Skeletal muscle tissue (tissue), 4 donors: Measurements from ENCODE around the gene CMC4. TPM values are rescaled to one million over a fixed set of nuclear protein-coding genes. Genes with fewer than 3 reads are reported as not detected.

ENCODE experiments used
- H3K27ac ChIP-seq: one replicate; pipeline ENCODE4 v1.7.0; 2013; ENCODE audit warnings: mild to moderate bottlenecking, low read depth, low read length, inconsistent platforms
- H3K27me3 ChIP-seq, 3 donors: one replicate each; pipeline ENCODE4 v1.7.0; 2013; ENCODE audit warnings: low read length in 3 of 3; ENCODE audit not compliant: control insufficient read depth in 3 of 3, insufficient read depth in 3 of 3
- H3K36me3 ChIP-seq, 3 donors: one replicate each; pipeline ENCODE4 v1.7.0; 2013; ENCODE audit warnings: low read length in 3 of 3; ENCODE audit not compliant: control insufficient read depth in 3 of 3, insufficient read depth in 3 of 3
- H3K4me1 ChIP-seq, 3 donors: one replicate each; pipeline ENCODE4 v1.7.0; 2013; ENCODE audit warnings: low read length in 3 of 3, mild to moderate bottlenecking in 3 of 3; ENCODE audit not compliant: control insufficient read depth in 3 of 3, insufficient read depth in 3 of 3
- H3K4me3 ChIP-seq, 3 donors: one replicate each; pipeline ENCODE4 v1.7.0; 2013; ENCODE audit warnings: low read length in 3 of 3
- H3K9ac ChIP-seq, 3 donors: one replicate each; pipeline ENCODE4 v1.7.0; 2013; ENCODE audit warnings: low read length in 3 of 3, mild to moderate bottlenecking in 3 of 3, moderate library complexity in 2 of 3, low read depth in 1 of 3
- H3K9me3 ChIP-seq, 3 donors: one replicate each; pipeline ENCODE4 v1.7.0; 2013; ENCODE audit warnings: low read length in 3 of 3; ENCODE audit not compliant: control insufficient read depth in 3 of 3
- total RNA-seq: library from RNA; depleted of rRNA; stranded (reverse); fragments of >200 nt; gene quantifications from one replicate; pipeline ENCODE4 v1.2.3, GENCODE V29; 2014
- donor health status: Osteomylitis.

Gene CMC4
- total RNA-seq, 1 donor from 2014 or later = 6.8 TPM

DNA sequence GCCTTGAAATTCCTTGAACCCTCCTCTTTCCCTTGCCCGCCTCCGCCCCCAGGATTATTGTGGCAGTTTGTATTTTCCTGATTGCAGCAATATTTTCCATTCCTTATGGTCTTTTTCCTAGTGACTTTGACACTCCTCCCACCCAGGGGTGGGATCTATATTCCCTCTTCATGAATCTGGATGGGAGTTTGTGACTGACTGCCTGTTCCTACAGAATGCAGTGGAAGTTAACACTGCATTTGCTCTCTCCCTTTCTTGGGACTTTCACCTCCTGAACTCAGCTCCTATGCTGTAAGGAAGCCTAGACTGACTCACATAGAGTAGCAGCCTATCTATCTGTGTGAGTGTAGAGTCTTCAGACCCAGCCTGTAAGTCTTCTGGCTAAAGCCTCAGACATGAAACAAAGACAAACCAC lies 42.1 kb downstream of the CMC4 start:
- H3K4me3 ChIP-seq = peak overlapping the region; percentile 17 to 51 (median 35)

DNA sequence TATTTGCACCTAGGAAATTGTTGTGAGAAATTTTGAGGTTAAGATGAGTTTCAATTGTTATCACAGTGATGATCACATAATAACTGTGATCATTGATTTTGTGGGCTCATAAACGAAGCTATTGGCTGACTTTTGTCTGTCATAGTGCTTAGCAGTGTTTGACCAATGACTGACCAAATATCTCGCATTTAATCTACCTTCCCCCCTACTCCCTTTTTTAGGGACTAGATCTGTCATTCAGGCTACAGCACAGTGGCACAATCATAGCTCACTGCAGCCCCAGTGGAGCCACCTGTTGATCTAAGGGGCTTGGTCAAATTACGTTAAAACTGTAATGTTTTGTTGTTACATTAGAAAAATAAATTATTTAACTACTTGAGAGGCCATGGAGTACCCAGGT lies 42.8 kb downstream of the CMC4 start:
- H3K9me3 ChIP-seq = no peaks in the 10 kb centered on the region
- no peaks in the 10 kb centered on the region for H3K27me3 ChIP-seq
- H3K36me3 ChIP-seq = no peaks in the 10 kb centered on the region
- H3K9ac ChIP-seq = peak overlapping the region; percentile 93 to 94 (median 94)
- H3K4me3 ChIP-seq = peak overlapping the region; percentile 90 to 92 (median 90)
- H3K4me1 ChIP-seq = no peaks in the 10 kb centered on the region
- H3K27ac ChIP-seq = peak overlapping the region; percentile 99

More for the DNA sequence above, 42.1 kb downstream of the CMC4 start:
- no peaks in the 10 kb centered on the region for H3K4me1 ChIP-seq
- peak overlapping the region; percentile 99 for H3K27ac ChIP-seq
- peaks cover 0 to 3% (median 0%) of the 10 kb centered on the region in 3 donors for H3K36me3 ChIP-seq
- H3K9ac ChIP-seq = peak overlapping the region; percentile 55 to 93 (median 70)
- H3K27me3 ChIP-seq = no peaks in the 10 kb centered on the region
- no peaks in the 10 kb centered on the region for H3K9me3 ChIP-seq

DNA sequence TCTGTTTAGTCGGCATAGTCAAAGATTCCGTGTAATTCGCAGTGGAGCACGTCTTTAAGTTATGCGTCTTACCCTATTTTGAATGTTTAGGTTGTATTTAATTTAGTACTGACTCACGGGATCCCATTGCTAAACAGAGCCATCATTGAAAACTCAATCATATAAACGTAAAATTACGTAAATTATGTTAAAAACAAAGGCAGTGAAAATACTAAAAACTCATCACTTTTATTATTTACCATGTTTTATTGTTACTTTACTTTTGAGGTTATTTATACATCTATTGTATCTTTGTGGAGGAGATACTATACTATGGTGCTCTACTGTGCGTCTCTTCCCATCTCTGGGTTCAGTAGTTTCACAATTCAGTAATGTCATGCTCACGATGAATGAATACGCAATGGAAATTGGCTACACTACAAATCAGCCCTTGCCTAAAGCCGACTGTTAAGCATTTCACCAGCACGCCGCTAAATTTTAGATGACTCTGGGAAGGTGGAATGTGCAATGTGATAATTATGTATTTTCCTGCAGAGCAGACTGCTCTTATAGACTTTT lies 43.3 kb downstream of the CMC4 start:
- no peaks in the 10 kb centered on the region for H3K36me3 ChIP-seq
- H3K27ac ChIP-seq = peak overlapping the region; percentile 99
- no peaks in the 10 kb centered on the region for H3K9me3 ChIP-seq
- no peaks in the 10 kb centered on the region for H3K27me3 ChIP-seq
- peak overlapping the region; percentile 93 to 94 (median 94) for H3K9ac ChIP-seq
- H3K4me1 ChIP-seq = no peaks in the 10 kb centered on the region
- peak overlapping the region; percentile 90 to 92 (median 90) for H3K4me3 ChIP-seq

DNA sequence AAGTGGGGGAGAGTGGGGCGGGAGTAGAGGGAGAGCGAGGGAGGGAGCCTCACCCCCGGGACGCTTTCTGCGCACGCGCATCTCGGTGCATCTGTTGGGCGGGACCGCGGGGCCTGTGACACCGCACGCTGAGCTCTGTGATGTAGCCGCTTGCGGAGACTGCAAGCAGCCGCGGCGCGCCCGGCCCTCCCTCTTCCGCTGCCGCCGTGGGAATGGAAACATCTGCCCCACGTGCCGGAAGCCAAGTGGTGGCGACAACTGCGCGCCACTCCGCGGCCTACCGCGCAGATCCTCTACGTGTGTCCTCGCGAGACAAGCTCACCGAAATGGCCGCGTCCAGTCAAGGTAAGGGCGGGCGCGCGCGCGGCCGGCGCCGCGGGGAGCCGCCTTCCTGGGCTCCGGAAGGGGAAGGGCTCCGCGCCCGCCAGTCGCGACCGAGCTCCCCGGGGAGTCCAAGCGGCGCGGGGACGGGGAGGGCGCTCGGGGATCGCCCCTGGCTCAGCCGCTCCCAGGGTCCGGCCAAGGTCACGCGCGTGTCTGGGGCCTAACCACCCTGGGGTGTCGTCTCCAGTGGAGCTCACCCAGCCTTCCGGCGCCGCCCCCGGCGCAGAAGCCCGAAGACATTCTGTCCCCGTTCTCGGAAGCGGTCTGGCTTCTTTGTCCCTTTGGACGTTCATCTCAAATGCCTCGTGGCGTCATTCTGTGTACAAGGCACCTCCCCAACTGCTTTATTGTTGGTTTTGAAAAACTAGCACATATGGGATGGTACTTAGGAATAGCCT lies 44.0 kb downstream of the CMC4 start, which contains the start of gene FUNDC2:
TSS of gene FUNDC2 (plus strand) at position 118 of the 782 bp plus-strand sequence. CDS start at position 213, 95 bp downstream.
- Histone ChIP-seq H3K4me1 (no peaks in the 10 kb centered on the region), H3K36me3 (no peaks in the 10 kb centered on the region), H3K27me3 (no peaks in the 10 kb centered on the region)

DNA sequence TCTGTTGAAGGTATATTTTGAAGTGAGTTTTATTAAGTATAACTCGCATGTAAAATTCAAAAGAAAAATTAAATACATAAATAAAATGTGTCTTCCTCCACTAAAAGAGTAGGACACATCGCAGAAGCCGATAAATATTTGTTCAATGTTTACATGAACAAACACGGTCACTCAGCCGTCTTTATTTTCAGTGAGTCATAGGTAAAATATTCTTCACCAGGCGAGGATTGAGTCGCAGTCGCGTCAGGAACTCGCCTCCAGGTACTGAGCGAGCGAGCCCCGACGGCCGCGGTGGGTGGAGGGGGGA lies 44.6 kb downstream of the CMC4 start:
- Histone ChIP-seq H3K4me1 (no peaks in the 10 kb centered on the region), H3K9ac (peak overlapping the region; percentile 77 to 94 (median 77)), H3K9me3 (no peaks in the 10 kb centered on the region), H3K27me3 (no peaks in the 10 kb centered on the region), H3K36me3 (no peaks in the 10 kb centered on the region), H3K4me3 (peak overlapping the region in 2 of 3 donors; percentile 67 to 80), H3K27ac (peak overlapping the region; percentile 99)

More for the DNA sequence above, 44.0 kb downstream of the CMC4 start, which contains the start of gene FUNDC2:
- Histone ChIP-seq H3K9ac (peak within 1 kb of the TSS; percentile 93 to 94 (median 94)), H3K4me3 (peak within 1 kb of the TSS; percentile 90 to 92 (median 90)), H3K27ac (peak within 1 kb of the TSS; percentile 99), H3K9me3 (no peaks in the 10 kb centered on the region)

DNA sequence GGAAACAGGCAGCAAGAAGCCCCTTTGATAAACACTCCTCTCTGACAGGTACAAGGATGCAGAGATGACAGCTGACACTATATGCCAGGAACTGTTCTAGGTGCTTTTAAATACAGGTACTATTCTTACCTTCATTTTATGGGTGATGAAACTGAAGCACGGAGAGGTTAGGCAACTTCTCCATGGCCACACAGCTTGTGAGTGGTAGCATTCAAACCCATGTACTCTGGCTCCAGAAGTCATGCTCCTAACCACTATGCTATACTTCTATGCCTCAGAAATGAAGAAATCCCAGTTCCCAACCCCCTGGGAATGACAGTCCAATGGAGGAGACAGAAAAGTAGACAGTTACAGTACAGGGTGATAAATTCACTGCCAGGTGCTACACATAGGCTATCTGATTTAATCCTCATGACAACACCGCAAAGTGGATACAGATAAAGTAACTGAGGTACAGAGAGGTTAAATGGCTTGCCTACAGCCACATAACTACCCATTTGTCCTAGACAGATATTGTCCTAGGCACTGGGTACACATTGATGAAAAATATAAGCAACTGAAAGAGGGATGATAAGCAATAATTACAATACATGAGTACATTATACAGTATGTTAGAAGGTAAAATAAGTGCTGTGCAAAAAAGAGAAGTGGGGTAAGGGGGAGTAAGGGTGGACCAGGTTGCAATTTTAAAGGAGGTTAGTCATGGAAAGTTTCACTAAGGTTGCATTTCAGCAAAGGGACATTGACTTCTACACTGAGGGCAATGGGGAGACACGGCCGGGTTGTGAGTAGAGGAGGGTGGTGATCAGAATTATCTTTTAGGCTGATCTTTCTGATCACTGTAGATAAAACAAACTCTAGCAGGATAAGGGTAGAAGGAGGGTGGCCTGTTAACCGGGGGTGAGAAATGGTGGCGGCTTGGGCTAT lies 46.8 kb downstream of the CMC4 start:
- no peaks in the 10 kb centered on the region for H3K36me3 ChIP-seq
- H3K27ac ChIP-seq = no peak overlapping the region
- no peaks in the 10 kb centered on the region for H3K9me3 ChIP-seq
- no peaks in the 10 kb centered on the region for H3K27me3 ChIP-seq
- no peak overlapping the region for H3K4me3 ChIP-seq
- no peaks in the 10 kb centered on the region for H3K4me1 ChIP-seq
- H3K9ac ChIP-seq = no peak overlapping the region

DNA sequence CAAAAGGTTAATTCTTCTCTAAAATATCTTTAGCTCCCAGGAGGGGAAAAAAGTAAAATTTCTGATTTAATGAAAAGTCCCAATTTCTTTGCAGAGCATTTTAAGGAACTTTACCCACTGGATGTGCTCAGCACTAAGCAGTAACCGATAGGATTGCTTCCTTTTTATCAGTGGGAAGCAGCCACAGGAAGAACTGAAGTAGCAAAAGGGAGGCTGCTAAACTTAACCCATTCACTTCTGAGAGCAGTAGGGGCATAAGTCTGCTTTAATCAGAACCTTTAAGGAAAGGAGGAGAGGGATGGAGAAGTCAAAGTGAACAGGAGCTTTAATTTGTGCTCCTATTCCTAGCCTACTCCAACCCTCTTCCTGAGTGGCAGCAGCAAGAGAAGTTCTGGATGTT lies 48.4 kb downstream of the CMC4 start, which contains the start of gene F8:
TSS of gene F8 (minus strand) at position 139 of the 400 bp plus-strand sequence. CDS start 171 bp downstream, outside the sequence.
- Histone ChIP-seq H3K9ac (peak within 1 kb of the TSS in 1 of 3 donors; percentile 8), H3K4me1 (no peaks in the 10 kb centered on the region), H3K4me3 (peak within 1 kb of the TSS in 1 of 3 donors; percentile 33), H3K9me3 (no peaks in the 10 kb centered on the region), H3K27me3 (no peaks in the 10 kb centered on the region), H3K36me3 (no peaks in the 10 kb centered on the region), H3K27ac (no peak within 1 kb of the TSS)

DNA sequence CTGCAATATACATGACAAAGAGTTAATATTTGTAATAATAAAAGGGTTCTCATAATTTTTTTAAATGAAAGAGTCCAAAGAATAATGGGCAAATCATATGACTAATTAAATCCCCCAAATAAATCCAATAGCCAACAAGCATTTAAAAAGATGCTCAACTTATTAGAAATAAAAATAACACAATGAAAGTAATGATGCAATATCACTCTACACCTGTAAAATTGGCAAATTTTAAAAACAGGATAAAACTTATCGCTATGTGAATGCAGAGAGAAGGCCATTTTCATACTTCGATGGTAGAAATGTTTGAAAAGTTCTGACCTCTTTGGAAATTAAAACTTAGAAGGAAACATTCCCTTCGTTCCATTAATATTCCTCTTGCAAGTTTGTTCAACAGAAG lies 50.3 kb downstream of the CMC4 start:
- H3K4me3 ChIP-seq = peak overlapping the region in 1 of 3 donors; percentile 30

More for the DNA sequence above, 50.3 kb downstream of the CMC4 start:
- Histone ChIP-seq H3K27me3 (no peaks in the 10 kb centered on the region), H3K9me3 (no peaks in the 10 kb centered on the region), H3K4me1 (no peaks in the 10 kb centered on the region), H3K36me3 (no peaks in the 10 kb centered on the region), H3K27ac (no peak overlapping the region), H3K9ac (peak overlapping the region in 1 of 3 donors; percentile 20)
